HG02970 (cell line): Measurements from ENCODE around the gene LHCGR.
"Not testable (repeated sequence)": the region's sequence is repeated elsewhere in the genome, so short reads cannot be mapped to it uniquely, and the experiment has no call there.

Source experiments
- ATAC-seq: cut with Tn5 transposase; IDR thresholded peaks from one replicate; pipeline ENCODE4 v1.9.1; 2021; ENCODE audit warnings: mild to moderate bottlenecking, moderate library complexity, moderate number of reproducible peaks; ENCODE audit not compliant: unreplicated experiment, low FRiP score

Gene LHCGR

DNA sequence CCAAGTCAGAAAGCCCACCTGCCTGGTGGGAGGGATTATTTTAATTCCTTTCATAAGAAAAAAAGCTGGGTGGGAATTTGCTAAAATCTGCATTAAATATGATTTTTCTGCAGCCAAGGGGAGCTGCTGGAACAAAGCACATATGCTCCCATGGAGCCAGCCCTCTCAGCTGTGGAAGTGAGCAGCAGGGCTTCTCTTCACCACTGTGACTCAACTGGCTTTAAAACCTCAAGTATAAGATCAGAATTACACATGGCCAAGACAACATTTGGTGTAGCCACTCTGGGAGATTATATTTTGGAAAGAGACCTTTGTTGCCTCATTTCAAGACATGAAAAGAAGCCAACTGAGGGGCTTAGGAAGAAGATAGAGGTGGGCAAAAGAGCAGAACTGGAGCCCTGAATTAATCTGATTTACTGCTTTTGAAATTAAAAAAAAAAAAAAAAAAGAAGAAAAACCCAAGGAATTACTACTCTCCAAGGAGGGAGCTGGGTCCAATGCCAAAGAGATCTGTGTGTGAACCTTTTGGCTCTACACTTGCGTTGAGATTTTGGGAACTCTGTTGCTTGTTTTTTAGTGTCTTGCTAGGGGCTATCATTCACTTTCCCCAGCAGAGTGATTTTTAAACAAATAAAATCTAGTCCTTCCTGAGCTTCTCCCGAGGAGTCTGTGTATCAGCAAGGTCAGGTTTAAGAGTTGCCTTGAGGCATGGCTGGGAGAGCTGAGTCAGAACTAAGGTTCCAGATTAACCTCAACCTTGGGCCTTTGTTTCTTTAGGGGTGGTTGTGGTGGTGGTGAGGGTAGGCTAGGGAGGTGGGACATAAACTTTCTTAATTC, 6.0 kb downstream of the LHCGR start:
- peak; percentile 35 for ATAC-seq

DNA sequence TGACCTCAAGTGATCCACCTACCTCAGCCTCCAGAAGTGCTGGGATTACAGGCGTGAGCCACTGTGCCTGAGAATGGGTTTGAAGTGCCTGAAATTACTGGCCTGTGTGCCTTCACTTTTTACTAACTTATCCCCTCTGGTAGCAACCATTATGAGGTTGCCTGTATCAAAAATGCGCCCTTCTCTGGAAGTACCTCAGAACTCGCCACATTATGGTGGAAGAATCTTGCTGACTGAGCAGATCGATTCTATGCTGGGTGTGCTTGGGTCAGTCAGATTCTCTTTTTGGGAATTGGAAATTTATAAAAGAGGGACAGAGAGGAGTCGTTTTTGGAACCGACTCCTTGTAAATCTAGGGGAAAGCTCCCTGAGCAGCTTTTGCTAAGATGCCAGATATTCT, 8.2 kb downstream of the LHCGR start:
- no peak for ATAC-seq

DNA sequence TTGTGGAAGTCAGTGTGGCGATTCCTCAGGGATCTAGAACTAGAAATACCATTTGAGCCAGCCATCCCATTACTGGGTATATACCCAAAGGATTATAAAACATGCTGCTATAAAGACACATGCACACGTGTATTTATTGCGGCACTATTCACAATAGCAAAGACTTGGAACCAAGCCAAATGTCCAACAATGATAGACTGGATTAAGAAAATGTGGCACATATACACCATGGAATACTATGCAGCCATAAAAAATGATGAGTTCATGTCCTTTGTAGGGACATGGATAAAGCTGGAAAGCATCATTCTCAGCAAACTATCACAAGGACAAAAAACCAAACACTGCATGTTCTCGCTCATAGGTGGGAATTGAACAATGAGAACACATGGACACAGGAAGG, 16.3 kb downstream of the LHCGR start:
- not testable (repeated sequence) for ATAC-seq

DNA sequence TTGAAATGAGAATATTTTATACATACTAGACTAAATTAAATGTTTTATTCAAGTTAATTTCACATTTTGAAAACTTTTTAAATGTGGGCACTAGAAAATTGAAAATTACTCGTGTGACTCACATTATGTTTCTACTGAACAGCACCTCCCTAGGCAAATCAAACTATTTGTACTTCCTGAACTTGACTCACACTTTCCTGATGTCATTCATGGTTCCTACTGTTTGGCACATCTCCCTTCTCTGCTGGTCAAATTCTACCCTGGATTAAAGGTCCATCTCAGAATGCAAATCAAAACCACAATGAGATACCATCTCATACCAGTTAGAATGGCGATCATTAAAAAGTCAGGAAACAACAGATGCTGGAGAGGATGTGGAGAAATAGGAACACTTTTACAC, 16.7 kb downstream of the LHCGR start:
- ATAC-seq = no peak

DNA sequence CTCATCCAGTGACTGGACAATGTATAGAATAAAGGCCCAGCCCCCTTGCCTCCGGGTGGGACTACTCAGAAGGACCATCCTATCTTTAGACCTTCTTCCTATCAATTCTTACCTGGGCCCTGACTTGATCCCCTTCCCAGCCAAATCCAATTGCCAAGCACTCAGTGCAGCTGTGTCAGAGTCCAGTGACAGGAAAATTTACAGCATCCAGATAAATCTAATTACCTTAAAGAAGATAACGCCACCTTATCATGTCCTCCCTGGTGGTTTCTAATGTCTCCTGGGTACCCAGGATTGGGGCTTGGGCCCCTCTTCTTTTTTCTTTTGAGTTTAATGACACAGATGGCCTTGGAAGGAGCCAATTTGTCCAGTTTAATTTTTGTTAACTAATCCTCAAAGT, 19.3 kb downstream of the LHCGR start:
- ATAC-seq = no peak

DNA sequence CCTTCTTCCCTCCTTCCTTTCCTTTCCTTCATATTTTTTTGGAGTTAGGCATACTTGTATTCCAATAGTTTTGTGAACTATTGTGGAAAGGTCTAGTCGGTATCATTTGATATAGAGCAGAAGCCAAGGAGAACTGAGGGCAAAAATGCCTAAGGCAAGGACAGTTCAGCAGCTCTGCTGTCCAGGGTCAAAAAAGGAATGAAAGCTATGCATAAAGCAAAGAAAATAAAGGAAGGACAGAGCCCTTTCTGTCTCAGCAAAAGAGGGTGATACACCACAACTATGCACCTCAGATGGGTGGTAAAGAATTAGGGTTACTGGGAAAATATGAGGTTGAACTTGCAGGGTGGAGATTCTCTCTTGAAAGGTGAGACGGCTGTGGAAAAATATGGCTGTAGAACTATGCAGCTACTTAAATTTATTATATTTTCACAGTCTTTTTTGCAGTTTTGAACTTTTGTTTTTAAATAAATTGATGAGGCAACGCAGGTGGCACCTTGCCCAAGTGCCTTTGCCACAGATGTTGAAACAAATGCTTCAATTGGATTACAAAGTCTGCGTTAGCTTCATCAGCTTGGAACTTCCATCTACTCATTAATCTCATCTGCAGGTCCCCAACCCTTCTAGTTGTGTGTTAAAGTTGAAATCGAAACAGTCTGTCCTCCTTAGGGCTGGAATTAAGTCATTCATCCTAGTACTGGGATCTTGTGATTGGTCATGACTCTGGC, 20.8 kb downstream of the LHCGR start:
- no peak for ATAC-seq

DNA sequence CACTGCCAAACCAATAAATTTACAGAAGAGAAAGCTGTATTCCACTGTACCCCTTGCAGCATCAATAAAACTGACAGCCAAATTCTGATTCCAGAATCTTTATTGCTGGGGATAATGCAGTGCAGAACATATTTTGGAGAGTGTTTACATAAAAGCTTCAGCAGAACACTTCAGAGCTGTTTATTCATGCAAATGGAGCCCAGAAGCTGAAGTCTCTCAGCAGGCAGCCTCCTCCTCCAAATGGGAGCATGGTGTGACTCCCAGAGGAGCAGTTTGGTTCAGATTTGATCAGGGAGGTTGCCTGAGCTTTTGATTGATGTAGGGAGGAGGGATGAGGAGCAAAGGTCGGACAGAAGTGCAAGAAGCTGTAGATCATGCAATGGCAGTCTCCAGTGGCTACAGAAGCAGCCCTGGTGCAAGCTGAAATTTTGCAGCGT, 22.4 kb downstream of the LHCGR start:
- ATAC-seq = no peak

DNA sequence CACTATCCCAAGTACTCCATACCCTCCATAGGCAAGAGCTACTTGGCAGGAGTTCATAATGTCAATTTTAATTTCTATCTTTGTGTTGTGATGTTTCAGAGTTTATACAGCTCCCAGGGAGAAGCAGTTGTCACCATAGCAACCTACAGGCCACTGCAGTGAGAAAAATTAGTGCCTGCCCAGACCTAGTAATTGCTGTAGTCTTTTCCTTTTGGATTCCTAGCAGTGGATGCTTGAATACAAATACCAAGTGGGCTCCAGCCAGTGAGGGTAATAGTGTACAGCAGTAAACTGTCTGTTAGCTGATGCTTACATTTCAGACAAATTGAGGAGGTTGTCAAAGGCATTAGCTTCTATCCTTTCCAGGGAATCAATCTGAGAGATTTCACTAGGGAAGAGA, 26.7 kb downstream of the LHCGR start:
- ATAC-seq = no peak

DNA sequence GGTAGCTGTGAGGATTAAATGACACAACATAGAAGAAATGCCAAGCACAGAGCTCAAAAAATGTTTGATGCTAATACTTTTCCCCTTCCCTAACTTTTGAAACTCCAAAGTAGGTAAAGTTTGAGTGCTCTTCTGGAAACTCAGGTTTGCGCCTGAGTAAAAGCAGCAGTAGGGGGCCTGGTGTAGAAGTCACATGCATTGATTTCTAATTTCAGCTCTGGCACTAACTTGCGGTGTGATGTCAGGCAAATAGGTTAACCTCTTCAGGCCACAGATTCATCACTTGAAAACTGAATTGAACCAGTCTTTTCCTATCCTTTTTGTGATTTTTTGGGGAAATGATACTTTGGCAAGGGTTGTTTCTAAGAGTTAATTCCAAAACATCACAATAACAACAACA, 27.2 kb downstream of the LHCGR start:
- ATAC-seq = no peak

DNA sequence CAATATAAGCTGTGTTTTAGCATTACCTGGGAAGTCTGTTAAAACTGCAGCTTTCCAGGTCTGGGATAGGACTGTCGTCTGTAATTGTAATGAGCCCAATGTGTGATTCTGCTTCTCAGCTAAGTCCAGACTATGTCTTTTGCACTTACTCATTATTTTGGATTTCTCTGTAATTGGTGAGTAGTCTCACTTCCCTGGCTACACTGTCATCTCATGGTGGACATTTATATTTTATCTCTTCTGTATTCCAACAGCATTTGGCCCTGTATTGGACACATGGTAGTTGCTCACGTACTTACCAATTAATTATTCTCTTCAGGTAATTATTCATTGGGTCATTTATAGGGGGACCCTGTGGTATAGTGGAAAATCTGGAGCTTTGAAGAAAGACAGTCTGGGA, 28.0 kb downstream of the LHCGR start:
- no peak for ATAC-seq

DNA sequence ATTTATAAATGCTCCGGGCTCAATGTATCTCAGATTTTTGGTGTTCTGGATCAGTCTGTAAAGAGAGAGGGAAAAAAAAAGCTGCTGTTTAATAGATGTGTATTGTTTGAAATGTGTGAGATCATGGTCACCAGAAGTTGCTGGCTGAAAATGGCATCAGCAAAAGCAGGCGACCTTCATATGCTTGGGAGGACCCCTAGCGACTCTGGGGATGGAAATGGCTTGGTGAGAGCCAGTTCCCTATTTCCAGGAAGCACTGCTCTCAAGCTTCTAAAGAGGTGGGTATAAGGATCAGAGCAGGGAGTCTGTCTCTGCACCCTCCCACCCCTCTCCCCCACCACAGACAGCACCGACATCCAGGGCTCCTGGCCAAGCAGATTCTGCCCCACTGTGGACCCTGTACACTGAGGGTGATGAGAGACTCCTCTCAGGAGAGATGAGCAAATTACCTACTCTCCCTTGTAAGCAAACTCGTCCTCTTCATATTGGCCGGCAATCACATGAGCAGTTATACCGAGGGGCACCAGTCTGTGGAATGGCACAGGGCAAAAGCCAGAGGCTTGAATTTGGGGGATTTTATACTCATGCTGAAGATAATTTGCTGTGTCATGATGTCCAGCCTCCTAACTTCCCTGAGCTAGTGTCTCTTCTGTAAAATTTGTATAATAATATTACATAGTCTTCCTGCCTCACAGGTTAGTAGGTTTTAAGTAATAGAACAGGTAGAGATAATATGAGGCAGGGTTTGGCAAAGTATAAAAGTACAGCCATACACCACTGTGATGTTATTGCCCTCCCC, 29.6 kb downstream of the LHCGR start:
- ATAC-seq = no peak

DNA sequence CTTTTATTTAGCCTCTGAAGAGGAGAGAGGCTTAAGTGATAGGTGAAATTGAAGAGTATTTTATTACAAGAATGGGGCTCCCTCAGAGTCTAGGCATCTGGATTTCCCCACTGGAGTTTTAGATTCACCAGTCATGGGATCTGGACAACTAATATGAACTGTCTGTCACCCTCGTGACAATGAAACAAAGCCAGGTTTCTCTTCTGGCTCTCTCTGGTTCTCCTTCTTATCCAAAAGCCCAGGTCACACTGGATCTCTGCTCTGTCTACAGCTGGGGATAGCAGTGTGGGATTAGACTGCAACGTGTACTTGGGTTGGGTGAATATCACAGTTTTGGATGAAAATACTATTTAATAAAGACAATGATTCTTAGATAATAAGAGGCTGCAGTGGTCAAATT, 31.2 kb downstream of the LHCGR start:
- no peak for ATAC-seq

DNA sequence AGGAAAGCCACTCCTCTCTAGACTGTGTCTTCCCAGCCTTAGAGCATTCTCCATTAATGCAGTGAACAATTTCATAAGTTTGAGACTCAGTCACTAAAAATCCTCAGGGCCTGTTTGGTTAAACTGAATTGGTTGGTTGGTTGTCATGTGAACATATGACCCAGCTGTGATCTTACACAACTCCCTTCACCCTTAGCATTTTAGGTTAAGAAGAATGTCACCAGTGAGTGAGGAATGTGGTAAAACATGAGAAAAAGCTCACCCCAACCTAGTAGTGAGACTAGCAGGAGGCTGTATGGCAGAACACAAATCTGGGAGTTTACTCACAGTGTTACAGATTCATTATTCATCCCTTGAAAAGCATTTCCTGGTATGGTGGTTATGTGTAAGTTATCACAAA, 32.4 kb downstream of the LHCGR start:
- no peak for ATAC-seq

DNA sequence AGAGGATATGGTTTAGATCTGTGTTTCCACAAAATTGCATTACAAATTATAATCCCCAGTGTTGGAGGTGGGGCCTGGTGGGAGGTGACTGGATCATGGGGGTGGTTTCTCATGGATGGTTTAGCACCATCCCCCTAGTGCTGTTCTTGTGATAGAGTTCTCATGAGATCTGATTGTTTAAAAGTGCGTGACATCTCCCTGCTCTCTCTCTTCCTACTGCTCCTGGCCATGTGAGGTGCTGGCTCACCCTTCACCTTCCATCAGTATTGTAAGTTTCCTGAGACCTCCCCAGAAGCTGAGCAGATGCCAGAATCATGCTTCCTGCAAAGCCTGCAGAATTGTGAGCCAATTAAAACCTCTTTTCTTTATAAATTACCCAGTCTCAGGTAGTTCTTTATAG, 33.1 kb downstream of the LHCGR start:
- no peak for ATAC-seq

DNA sequence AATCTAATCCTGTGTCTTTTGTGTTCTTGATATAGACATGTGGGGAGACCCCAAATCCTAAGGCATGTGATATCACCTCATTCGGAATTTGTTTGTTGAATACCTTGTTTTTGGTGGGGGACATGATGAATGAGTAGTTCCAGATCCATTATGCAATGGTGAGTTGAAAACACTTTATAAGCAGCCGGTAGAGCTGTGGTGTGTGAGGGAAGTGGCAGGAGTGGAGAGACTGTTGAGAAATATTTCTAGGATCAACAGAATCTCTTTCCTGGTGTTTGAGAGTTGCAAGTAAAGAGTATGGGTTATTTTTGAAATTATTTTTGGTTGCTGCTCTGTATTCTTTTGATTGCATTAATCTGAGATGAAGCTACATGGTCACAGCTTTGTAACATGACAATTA, 34.4 kb downstream of the LHCGR start:
- no peak for ATAC-seq

DNA sequence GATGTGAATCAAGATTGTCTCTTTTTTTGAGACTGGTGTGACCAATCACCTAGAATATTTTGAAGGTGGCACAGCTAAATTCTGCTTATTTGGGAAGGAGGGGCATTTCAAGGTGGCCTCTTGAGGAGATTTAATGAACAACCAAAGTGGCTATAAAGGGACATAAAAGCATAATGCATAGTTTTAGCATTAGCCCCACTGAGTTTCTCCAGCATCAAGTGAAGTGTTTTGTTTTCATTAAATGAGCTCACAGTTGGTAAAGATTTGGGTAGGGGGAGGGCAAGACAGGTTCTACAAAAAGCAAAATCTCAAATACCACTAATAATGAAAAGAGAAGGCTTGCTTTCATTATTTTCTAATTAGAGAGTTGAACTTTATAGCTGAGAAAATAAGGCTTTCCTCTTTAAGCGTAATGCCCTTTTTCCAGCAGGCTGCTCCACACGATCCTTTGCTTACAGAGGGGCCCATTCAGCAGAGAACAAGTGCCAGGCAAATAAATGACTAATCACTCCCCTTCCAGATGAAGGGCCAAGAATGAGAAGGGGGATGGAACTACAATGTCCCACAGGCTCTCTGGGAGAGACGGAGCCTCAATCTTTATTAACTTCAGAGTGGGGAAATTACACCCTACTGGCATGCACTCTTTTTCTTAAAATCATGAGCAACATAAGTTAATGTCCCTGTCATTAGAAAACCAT, 35.9 kb downstream of the LHCGR start:
- no peak for ATAC-seq

DNA sequence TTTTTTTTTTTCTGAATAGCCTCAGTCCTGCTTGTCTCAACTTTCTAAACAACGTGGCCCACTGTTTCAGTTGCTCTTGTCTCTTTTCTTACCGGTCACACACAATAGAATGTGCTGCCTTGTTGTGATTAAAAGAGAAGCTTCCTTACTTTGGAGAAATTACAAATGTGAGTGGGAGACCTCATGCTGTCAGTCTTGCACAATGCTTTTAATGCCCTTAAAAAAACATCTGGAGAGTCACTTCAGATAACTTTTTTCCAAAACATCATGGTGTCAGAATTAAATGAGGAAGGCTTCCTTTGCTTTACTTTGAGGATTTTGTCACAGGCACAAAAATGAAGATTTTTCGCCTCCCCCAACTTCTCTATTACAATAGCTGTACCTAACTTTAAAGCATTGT, 37.7 kb downstream of the LHCGR start:
- ATAC-seq = no peak

DNA sequence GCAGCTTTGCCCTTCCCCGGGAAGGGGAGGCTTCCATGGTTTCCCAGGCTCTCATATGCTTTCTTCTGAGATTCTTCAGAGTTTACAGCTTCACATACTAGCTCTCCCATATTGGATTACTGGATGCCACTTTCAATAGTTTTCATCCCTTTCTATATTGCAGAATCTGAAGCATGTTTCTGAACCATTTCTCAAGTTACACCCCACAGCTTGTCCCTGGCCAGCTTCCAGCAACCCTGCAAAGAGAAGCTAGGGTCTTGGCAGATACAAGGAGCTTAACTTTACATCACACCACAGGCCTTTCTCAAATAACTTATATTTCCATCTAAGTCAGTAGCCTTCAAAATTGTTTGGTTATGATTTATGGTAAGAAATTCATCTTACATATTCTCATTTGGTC, 39.6 kb downstream of the LHCGR start:
- ATAC-seq = no peak

DNA sequence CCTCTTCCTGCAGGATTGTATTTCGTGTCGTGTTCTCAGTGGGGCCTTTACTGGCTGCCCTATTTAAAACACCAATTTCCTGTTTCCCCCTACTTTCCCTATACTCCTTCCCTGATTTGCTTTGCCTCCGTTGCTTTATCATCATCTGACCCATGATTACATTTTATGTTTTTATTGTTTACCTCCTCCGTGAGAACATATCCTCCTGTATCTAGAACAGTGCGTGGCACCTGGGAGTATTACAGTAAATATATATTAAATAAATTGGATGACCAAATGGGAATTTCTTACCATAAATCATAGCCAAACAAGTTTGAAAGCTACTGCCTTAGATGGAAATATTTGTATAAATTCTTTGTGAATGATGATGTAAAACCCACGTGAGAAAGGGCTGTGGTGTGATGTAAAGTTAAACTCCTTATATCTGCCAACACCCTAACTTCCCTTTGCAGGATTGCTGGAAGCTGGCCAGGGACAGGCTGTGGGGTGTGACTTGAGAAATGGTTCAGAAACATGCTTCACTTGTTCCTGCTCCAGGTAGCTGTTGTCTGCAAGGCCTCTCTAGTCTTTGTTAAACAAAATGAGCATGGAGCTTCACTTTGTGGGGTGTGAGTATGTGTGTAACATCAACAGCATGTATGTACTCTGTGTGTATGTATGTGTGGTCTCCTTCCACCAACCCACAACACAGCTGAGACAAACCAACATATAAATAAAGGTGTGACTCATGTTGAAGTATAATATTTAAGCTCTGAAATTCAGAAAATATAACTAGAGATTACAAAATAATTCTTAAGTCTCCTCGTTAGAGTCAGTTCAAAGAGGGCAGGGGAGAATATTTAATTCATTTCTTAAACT, 40.3 kb downstream of the LHCGR start:
- ATAC-seq = no peak

DNA sequence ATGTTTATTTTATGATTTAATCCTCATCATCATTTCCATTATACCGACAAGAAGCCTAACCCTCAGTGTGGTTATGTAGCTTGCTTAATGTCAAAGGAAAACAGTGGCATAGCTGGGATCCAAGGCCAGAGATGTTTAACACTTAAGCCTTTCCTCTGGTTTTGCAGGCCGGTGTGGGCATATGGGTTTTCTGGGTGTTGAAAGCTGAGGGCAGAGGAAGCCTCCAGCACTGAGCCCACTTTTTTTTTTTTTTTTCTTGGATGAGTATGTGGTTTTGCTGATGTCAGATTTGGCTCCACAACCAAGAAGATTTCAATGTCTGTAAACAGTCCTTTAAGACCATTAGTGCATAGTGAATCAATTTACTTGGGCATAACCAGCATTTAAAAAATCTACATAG, 41.3 kb downstream of the LHCGR start:
- no peak for ATAC-seq
